Erythroblast (primary cell): ENCODE data around the gene ETF1.
A peak's percentile ranks its signal among the peaks of the same experiment; 100 is the strongest.
"Not testable (repeated sequence)": the region's sequence is repeated elsewhere in the genome, so short reads cannot be mapped to it uniquely, and the experiment has no call there.

Experiments
- DNase-seq, 2 experiments: peaks; one replicate each; lab custom pipeline; 2025; lab: John Stamatoyannopoulos, UW
- GATA1 ChIP-seq: IDR thresholded peaks from 2 replicates; pipeline ENCODE4 v1.6.1; 2011; ENCODE audit warnings: low read depth, mild to moderate bottlenecking, control low read depth, low read length, moderate library complexity
- POLR2A ChIP-seq: IDR thresholded peaks from 2 replicates; pipeline ENCODE4 v1.6.1; 2011; ENCODE audit warnings: mild to moderate bottlenecking, low read length

ETF1 gene

GRCh38 chr5:138495351-138495750 is 47.7 kb downstream of the ETF1 start:
- DNase-seq: no peak
- TF ChIP-seq POLR2A: no peak
- no peak for TF ChIP-seq GATA1

DNA sequence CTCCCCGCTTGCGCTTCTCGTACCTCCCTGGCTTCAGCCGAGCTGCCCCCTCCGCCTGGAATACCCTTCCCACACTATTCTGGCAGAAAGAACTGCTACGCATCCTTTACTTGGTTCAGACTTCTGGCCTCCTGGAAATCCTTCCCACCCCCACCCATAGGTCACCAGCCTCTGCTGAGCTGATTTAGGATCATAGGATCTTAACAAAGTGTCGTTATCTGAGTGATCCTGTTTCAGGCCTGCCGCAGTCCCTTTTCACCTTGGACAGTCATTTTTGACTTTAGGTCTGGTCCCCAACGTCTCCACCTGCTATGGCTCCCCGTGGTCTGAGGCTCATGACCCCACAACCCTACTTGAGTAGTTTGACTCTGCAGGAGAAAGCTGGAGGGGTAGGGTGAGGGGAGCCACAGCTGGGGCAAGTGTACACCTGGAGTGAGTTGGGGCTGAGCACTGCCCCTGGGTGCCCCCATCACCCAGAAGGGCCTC is 50.4 kb downstream of the ETF1 start:
- TF ChIP-seq GATA1 (no peak), POLR2A (no peak)
- DNase-seq: no peak

GRCh38 chr5:138491669-138492559 is 51.1 kb downstream of the ETF1 start:
- TF ChIP-seq POLR2A (peak; percentile 40), GATA1 (no peak)
- peak; percentile 90 to 92 for DNase-seq

- no peak for DNase-seq
- no peak for TF ChIP-seq GATA1
- no peak for TF ChIP-seq POLR2A
Observed at GRCh38 chr5:138491284-138491648, 51.8 kb downstream of the ETF1 start.

DNA sequence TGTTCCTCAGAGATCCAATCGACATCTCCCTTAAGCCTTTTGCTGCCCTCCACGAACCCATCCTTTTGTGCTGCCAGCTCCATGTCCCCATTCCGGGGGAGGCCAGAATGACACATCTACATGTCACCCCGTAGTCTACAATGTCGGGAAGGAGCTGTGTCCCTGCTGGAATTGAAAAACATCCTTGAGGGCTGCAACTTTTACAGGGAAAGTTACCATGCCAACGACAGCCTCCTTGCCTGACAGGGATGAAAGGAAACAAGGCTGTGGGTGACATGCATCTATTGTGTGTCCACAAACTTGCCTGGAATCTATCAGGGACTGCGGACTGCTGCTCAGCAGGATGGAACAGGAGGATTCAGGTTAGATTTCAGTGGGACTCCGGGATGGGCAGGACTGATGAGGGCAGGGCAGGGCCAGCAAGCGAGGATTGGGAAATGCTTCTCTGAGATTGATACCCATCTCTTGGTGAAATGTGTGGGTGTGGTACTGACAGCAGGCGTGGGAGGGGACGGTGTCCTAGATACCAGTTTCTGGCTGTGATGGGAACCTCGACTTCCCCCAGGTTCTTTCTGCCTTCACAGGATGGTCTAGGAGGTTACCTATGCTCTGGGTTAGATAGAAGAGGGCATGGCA is 52.3 kb downstream of the ETF1 start:
- TF ChIP-seq GATA1 (no peak), POLR2A (no peak)

GRCh38 chr5:138489683-138490061 is 53.4 kb downstream of the ETF1 start:
- DNase-seq: no peak
- TF ChIP-seq GATA1 (no peak), POLR2A (no peak)

More for the DNA sequence above, 52.3 kb downstream of the ETF1 start:
- peak in 1 of 2 experiments; percentile 34 for DNase-seq

DNA sequence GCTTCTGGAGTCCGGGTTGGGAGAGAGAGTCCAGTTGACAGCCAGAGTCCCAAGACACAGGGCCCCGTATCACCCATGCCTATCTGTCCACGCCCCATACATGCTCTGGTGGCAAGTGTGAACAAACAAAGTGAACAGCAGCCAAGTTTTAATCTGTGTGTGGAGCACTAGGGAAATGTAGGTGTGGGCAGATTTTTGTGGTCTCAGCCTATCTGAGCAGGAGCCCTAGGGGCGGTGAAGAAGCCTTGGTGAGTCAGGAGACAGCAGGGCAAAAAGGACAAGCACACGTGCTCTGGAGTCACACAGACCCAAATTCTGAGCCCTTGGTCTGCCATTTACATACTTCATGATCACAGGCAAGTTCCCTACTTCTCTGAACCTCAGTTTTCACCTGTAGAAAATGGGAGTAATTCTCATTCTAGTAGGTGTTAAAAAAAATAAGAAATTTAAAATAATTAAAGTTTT is 54.5 kb downstream of the ETF1 start:
- DNase-seq: peak; percentile 74 to 86
- TF ChIP-seq POLR2A: no peak
- no peak for TF ChIP-seq GATA1

- TF ChIP-seq GATA1: no peak
- no peak for TF ChIP-seq POLR2A
- no peak for DNase-seq
Observed at GRCh38 chr5:138482638-138483037, 60.4 kb downstream of the ETF1 start.

DNA sequence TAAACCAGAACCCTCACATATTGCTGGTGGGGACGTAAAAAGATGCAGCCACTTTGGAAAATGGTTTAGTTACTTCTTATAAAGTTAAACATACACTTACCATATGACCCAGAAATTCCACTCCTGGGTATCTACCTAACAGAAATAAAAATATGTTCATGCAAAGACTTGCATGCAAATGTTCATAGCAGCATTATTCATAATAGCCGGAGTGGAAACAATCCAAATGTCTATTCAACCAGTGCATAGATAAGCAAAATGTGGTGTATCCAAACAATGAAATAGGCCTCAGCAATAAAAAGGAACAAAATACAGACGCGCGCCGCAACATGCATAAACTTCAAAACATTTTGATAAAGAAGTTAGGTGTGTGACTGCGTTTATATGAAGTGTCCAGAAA is 66.1 kb downstream of the ETF1 start:
- TF ChIP-seq POLR2A: no peak
- no peak for TF ChIP-seq GATA1

GRCh38 chr5:138473151-138473550 is 69.9 kb downstream of the ETF1 start:
- DNase-seq: not testable (repeated sequence)

More for the DNA sequence above, 66.1 kb downstream of the ETF1 start:
- DNase-seq: no peak

- DNase-seq: no peak
- TF ChIP-seq POLR2A: no peak
- no peak for TF ChIP-seq GATA1
Observed at GRCh38 chr5:138472353-138472752, 70.7 kb downstream of the ETF1 start.

GRCh38 chr5:138471052-138471361 is 72.0 kb downstream of the ETF1 start:
- TF ChIP-seq GATA1 (no peak), POLR2A (no peak)
- no peak for DNase-seq

DNA sequence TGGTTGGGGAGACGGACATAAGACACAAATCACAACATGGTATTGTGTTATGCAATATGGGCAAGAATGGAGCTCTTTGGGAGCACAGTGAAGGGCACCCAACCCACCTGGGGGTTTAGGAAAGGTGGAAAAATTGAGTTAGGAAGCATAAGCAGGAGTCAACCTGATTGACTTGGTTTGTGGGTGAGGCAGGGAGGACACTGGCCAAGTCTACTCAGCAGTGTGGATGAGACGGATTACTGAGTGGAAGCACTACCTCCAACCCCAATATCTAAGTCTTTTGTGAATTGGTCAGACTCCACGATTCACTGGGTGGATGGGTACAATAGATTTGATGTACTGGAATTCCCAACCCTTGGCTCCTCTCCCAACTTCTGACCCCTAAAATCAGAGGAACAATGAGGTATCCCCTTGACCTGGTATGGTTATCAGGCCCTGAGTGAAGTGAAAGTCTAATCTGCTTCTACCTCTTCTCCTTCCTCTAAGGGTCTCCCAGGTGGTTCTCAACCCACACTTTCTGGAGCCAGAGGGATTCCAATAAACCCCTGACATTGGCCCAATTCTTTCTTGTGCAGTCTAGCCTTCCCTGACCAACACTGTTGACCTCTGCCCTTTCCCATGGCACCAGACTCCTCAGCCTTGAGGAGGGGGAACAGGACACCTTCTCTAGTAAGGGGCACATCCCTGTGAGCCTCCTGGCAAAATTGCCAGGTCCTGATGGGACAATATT is 72.5 kb downstream of the ETF1 start:
- no peak for DNase-seq
- TF ChIP-seq POLR2A: no peak
- TF ChIP-seq GATA1: no peak

DNA sequence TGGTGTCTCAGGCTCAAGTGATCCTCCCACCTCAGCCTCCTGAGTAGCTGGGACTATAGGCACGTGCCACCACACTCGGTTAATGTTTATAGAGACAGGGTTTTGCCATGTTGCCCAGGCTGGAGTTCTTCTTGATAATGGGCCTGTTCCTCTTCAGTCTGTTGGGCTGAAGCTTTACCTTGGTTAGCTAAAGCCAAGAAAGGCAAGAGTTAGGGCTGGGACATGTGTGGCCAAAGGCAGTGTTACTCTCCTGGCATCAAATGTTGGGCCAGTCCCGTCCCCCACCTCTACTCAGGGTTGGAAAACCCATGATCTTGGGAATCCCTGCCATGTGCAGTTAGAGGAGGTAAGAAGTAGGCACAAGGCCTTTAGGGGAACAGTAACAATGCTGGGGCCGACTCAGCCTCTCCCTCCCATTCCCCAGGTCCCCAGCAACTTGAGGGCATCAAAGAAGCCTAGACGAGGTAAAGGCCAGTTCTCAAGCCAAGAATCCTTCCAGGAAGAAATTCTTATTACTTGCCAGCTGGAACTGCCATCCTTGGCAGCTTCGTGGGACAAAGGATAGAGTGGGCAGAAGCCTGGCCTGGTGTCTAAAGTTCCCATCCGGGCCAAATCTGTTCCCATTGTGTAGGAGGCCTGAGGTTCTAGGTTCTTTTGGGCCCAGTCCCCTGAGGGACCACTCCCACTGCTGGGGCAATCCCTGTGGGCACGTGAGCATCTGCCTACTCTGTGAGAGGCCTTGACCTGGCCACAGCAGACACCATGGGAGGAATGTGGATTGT is 73.3 kb downstream of the ETF1 start:
- peak; percentile 97 for TF ChIP-seq POLR2A
- no peak for TF ChIP-seq GATA1
- no peak for DNase-seq
